T-helper 17 cell (primary cell): Measurements from ENCODE around the gene SPEN. TPM values are rescaled to one million over a fixed set of nuclear protein-coding genes. Genes with fewer than 3 reads are reported as not detected.
"Not testable (repeated sequence)": the region's sequence is repeated elsewhere in the genome, so short reads cannot be mapped to it uniquely, and the experiment has no call there.

ENCODE experiments used
- ATAC-seq: fragments of 150-1000 bp; cut with Tn5 transposase; 2 replicates; pipeline ENCODE4 v1.10.0; 2021; ENCODE audit warnings: mild to moderate bottlenecking, moderate library complexity
- DNase-seq, 3 donors: peaks; one replicate each; pipeline versions ENCODE4 v3.0.0 to v3.0.0-alpha.2; 2020 to 2021
- H3K9me3 ChIP-seq: one replicate; pipeline ENCODE4 v1.7.0; 2013; ENCODE audit warnings: low read length, mild to moderate bottlenecking; ENCODE audit not compliant: control insufficient read depth, poor library complexity, severe bottlenecking
- H3K27ac Mint-ChIP-seq: one replicate; pipeline ENCODE4 v1.8.0; 2022; ENCODE audit warnings: mild to moderate bottlenecking, moderate library complexity, mixed read lengths
- H3K27me3 Mint-ChIP-seq: one replicate; pipeline ENCODE4 v1.8.0; 2022; ENCODE audit warnings: mixed read lengths
- H3K36me3 Mint-ChIP-seq: one replicate; pipeline ENCODE4 v1.8.0; 2022; ENCODE audit warnings: low read depth, mixed read lengths
- H3K4me1 Mint-ChIP-seq: one replicate; pipeline ENCODE4 v1.8.0; 2022; ENCODE audit warnings: mild to moderate bottlenecking, mixed read lengths
- H3K4me3 Mint-ChIP-seq: one replicate; pipeline ENCODE4 v1.8.0; 2022; ENCODE audit warnings: mild to moderate bottlenecking, moderate library complexity, mixed read lengths
- total RNA-seq, 4 donors: library from RNA in 2 of 4; stranded (reverse) in 2 of 4; gene quantifications; one replicate each; pipeline ENCODE4 v1.2.3 and lab custom pipeline; 2022 to 2026

Gene SPEN
- total RNA-seq (10 to 100 TPM; 73.8 to 79.1 TPM), total RNA-seq (lab: John Stamatoyannopoulos, UW) (102 to 124 reads per million in 2 donors)

- ATAC-seq (peak; percentile 84), DNase-seq (peak; percentile 97 to 99 (median 97))
- peak within 1 kb of the TSS; percentile 95 for H3K27ac Mint-ChIP-seq
- no peaks in the 10 kb centered on the region for H3K9me3 ChIP-seq
- peaks cover 2% of the 10 kb centered on the region for H3K36me3 Mint-ChIP-seq
- no peaks in the 10 kb centered on the region for H3K27me3 Mint-ChIP-seq
- H3K4me3 Mint-ChIP-seq: peak within 1 kb of the TSS; percentile 97
- H3K4me1 Mint-ChIP-seq: peaks cover 34% of the 10 kb centered on the region
Observed at GRCh38 chr1:15847100-15847892, at the start of gene SPEN. Gene SPEN (plus strand): TSS chr1:15847707. CDS start chr1:15848068, 361 bp downstream.

- no peak for DNase-seq
- Mint-ChIP-seq H3K36me3 (no peaks in the 10 kb centered on the region), H3K27me3 (peaks cover 10% of the 10 kb centered on the region), H3K27ac (no peak overlapping the region), H3K4me3 (no peak overlapping the region), H3K4me1 (no peaks in the 10 kb centered on the region)
- ATAC-seq: no peak
- H3K9me3 ChIP-seq: no peaks in the 10 kb centered on the region
Observed at GRCh38 chr1:15799004-15799867, 48.3 kb upstream of the SPEN start.

GRCh38 chr1:15799928-15800835 lies 47.3 kb upstream of the SPEN start:
- H3K27me3 Mint-ChIP-seq: peaks cover 10% of the 10 kb centered on the region
- H3K27ac Mint-ChIP-seq: no peak overlapping the region
- H3K36me3 Mint-ChIP-seq: no peaks in the 10 kb centered on the region

GRCh38 chr1:15802234-15802965 lies 45.1 kb upstream of the SPEN start:
- DNase-seq (no peak), ATAC-seq (no peak)
- no peak overlapping the region for H3K27ac Mint-ChIP-seq
- H3K9me3 ChIP-seq: no peaks in the 10 kb centered on the region
- H3K36me3 Mint-ChIP-seq: no peaks in the 10 kb centered on the region
- H3K27me3 Mint-ChIP-seq: peaks cover 10% of the 10 kb centered on the region
- no peaks in the 10 kb centered on the region for H3K4me1 Mint-ChIP-seq
- H3K4me3 Mint-ChIP-seq: no peak overlapping the region

More at GRCh38 chr1:15799928-15800835, 47.3 kb upstream of the SPEN start:
- ATAC-seq: no peak
- no peak overlapping the region for H3K4me3 Mint-ChIP-seq
- H3K9me3 ChIP-seq: no peaks in the 10 kb centered on the region
- H3K4me1 Mint-ChIP-seq: no peaks in the 10 kb centered on the region
- no peak for DNase-seq

- peak; percentile 53 for ATAC-seq
- Mint-ChIP-seq H3K36me3 (no peaks in the 10 kb centered on the region), H3K27ac (peak overlapping the region; percentile 8), H3K27me3 (peaks cover 10% of the 10 kb centered on the region), H3K4me3 (no peak overlapping the region), H3K4me1 (no peaks in the 10 kb centered on the region)
- no peaks in the 10 kb centered on the region for H3K9me3 ChIP-seq
- DNase-seq: no peak
Observed at GRCh38 chr1:15803380-15803779, 44.1 kb upstream of the SPEN start.

GRCh38 chr1:15804060-15804459 lies 43.4 kb upstream of the SPEN start:
- DNase-seq: no peak
- no peak for ATAC-seq
- Mint-ChIP-seq H3K4me1 (no peaks in the 10 kb centered on the region), H3K36me3 (no peaks in the 10 kb centered on the region), H3K4me3 (no peak overlapping the region), H3K27ac (peak overlapping the region; percentile 8), H3K27me3 (peaks cover 10% of the 10 kb centered on the region)
- no peaks in the 10 kb centered on the region for H3K9me3 ChIP-seq

- H3K9me3 ChIP-seq: no peaks in the 10 kb centered on the region
- H3K27ac Mint-ChIP-seq: no peak overlapping the region
- H3K4me3 Mint-ChIP-seq: no peak overlapping the region
- H3K36me3 Mint-ChIP-seq: no peaks in the 10 kb centered on the region
- DNase-seq (no peak), ATAC-seq (no peak)
- no peaks in the 10 kb centered on the region for H3K4me1 Mint-ChIP-seq
- peaks cover 9% of the 10 kb centered on the region for H3K27me3 Mint-ChIP-seq
Observed at GRCh38 chr1:15807121-15807520, 40.4 kb upstream of the SPEN start.

- ATAC-seq, H3K9me3 ChIP-seq, DNase-seq, H3K27me3 Mint-ChIP-seq, H3K36me3 Mint-ChIP-seq, H3K4me3 Mint-ChIP-seq, H3K27ac Mint-ChIP-seq, H3K4me1 Mint-ChIP-seq: not testable (repeated sequence)
Observed at GRCh38 chr1:15807549-15807948, 40.0 kb upstream of the SPEN start, which contains the start of gene UQCRHL. Gene UQCRHL (minus strand): TSS chr1:15807649. CDS start chr1:15807649, 0 bp downstream.

GRCh38 chr1:15808955-15809354 lies 38.6 kb upstream of the SPEN start:
- H3K27me3 Mint-ChIP-seq: peaks cover 9% of the 10 kb centered on the region

GRCh38 chr1:15810073-15810472 lies 37.4 kb upstream of the SPEN start:
- no peak for ATAC-seq

More at GRCh38 chr1:15808955-15809354, 38.6 kb upstream of the SPEN start:
- no peak overlapping the region for H3K4me3 Mint-ChIP-seq
- ATAC-seq (no peak), DNase-seq (no peak)
- no peaks in the 10 kb centered on the region for H3K9me3 ChIP-seq
- no peak overlapping the region for H3K27ac Mint-ChIP-seq
- H3K4me1 Mint-ChIP-seq: no peaks in the 10 kb centered on the region
- H3K36me3 Mint-ChIP-seq: no peaks in the 10 kb centered on the region

GRCh38 chr1:15816674-15817073 lies 30.8 kb upstream of the SPEN start:
- no peak overlapping the region for H3K4me3 Mint-ChIP-seq
- ATAC-seq (no peak), DNase-seq (no peak)
- no peak overlapping the region for H3K27ac Mint-ChIP-seq
- H3K27me3 Mint-ChIP-seq: no peaks in the 10 kb centered on the region
- H3K36me3 Mint-ChIP-seq: no peaks in the 10 kb centered on the region
- H3K4me1 Mint-ChIP-seq: peaks cover 4% of the 10 kb centered on the region
- no peaks in the 10 kb centered on the region for H3K9me3 ChIP-seq

More at GRCh38 chr1:15810073-15810472, 37.4 kb upstream of the SPEN start:
- H3K36me3 Mint-ChIP-seq: no peaks in the 10 kb centered on the region
- H3K4me3 Mint-ChIP-seq: no peak overlapping the region
- H3K27me3 Mint-ChIP-seq: peaks cover 9% of the 10 kb centered on the region
- DNase-seq: no peak
- no peak overlapping the region for H3K27ac Mint-ChIP-seq
- H3K4me1 Mint-ChIP-seq: no peaks in the 10 kb centered on the region
- H3K9me3 ChIP-seq: no peaks in the 10 kb centered on the region

- Mint-ChIP-seq H3K4me1 (peaks cover 3% of the 10 kb centered on the region), H3K27me3 (no peaks in the 10 kb centered on the region)
Observed at GRCh38 chr1:15820478-15820877, 27.0 kb upstream of the SPEN start.

More at GRCh38 chr1:15820478-15820877, 27.0 kb upstream of the SPEN start:
- H3K9me3 ChIP-seq: no peaks in the 10 kb centered on the region
- peak overlapping the region; percentile 11 for H3K27ac Mint-ChIP-seq
- DNase-seq (no peak), ATAC-seq (no peak)
- H3K36me3 Mint-ChIP-seq: no peaks in the 10 kb centered on the region
- H3K4me3 Mint-ChIP-seq: no peak overlapping the region
